Tibial artery (tissue), 4 donors: ENCODE measurements around the gene BCAN.

ENCODE experiments used
- DNase-seq, 2 donors: peaks; one replicate each; pipeline ENCODE4 v3.0.0-alpha.2; 2019
- H3K27ac ChIP-seq, 2 donors: fragments of 200-600 bp; sonication (generic) in 1 of 2; 1 replicate in 1 of 2; 2 replicates in 1 of 2; pipeline ENCODE4 v1.5.1; 2018 to 2019; ENCODE audit warnings: mild to moderate bottlenecking in 1 of 2
- H3K27me3 ChIP-seq, 2 donors: fragments of 200-600 bp; sonication (generic) in 1 of 2; one replicate each; pipeline versions ENCODE4 v1.5.1 to v1.6.0; 2016 to 2019
- H3K36me3 ChIP-seq, 3 donors: fragments of 200-600 bp; sonication (generic) in 2 of 3; one replicate each; pipeline ENCODE4 v1.5.1; 2016 to 2019; ENCODE audit warnings: mild to moderate bottlenecking in 2 of 3
- H3K4me1 ChIP-seq, 4 donors: fragments of 200-600 bp; sonication (generic) in 2 of 4; 1 replicate in 3 of 4; 2 replicates in 1 of 4; pipeline ENCODE4 v1.5.1; 2016 to 2019
- H3K4me3 ChIP-seq, 2 donors: fragments of 200-600 bp; sonication (generic) in 1 of 2; 1 replicate in 1 of 2; 2 replicates in 1 of 2; pipeline ENCODE4 v1.5.1; 2018 to 2019; ENCODE audit warnings: mild to moderate bottlenecking in 2 of 2
- H3K9me3 ChIP-seq, 3 donors: fragments of 200-600 bp; sonication (generic) in 1 of 3; one replicate each; pipeline ENCODE4 v1.5.1; 2016 to 2019
- CTCF ChIP-seq, 2 experiments: fragments of 200-600 bp in 1 of 2; fragments of 450-650 bp in 1 of 2; IDR thresholded peaks; one replicate each; pipeline ENCODE4 v1.5.1; 2017 to 2019; ENCODE audit warnings: antibody characterized with exemption in 2 of 2, mild to moderate bottlenecking in 1 of 2, moderate library complexity in 1 of 2
- intact Hi-C: fragments of 100-400 bp; cut with DNase I; formaldehyde crosslinking; loops from one replicate; pipeline ENCODE4 v1.15.0; 2023; ENCODE audit warnings: low total_unique reads

BCAN gene

GRCh38 chr1:156645666-156646065 lies 3.7 kb downstream of the BCAN start:
- H3K27ac ChIP-seq, result no peak overlapping the region
- intact Hi-C loops, result no loop called here
- no peak for DNase-seq
- TF ChIP-seq CTCF (IDR thresholded peaks at IDR 0.05), result no peak
- no peaks in the 10 kb centered on the region for H3K36me3 ChIP-seq
- H3K9me3 ChIP-seq, result no peaks in the 10 kb centered on the region
- peaks cover 0 to 19% (median 13%) of the 10 kb centered on the region in 4 donors for H3K4me1 ChIP-seq
- H3K4me3 ChIP-seq, result no peak overlapping the region
- peaks cover 3 to 95% of the 10 kb centered on the region in 2 donors for H3K27me3 ChIP-seq

DNA sequence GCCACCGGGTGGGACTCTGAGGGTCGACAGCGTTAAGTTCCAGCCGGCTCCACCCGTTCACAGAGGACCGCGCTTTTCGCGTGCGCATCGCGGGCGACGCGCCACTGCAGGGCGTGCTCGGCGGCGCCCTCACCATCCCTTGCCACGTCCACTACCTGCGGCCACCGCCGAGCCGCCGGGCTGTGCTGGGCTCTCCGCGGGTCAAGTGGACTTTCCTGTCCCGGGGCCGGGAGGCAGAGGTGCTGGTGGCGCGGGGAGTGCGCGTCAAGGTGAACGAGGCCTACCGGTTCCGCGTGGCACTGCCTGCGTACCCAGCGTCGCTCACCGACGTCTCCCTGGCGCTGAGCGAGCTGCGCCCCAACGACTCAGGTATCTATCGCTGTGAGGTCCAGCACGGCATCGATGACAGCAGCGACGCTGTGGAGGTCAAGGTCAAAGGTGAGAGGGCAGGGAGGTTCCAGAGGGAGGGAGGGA lies 4.9 kb downstream of the BCAN start:
- Histone ChIP-seq H3K4me3 (no peak overlapping the region), H3K36me3 (no peaks in the 10 kb centered on the region), H3K27ac (no peak overlapping the region), H3K4me1 (peaks cover 0 to 8% (median 7%) of the 10 kb centered on the region in 4 donors), H3K27me3 (peaks cover 1 to 95% of the 10 kb centered on the region in 2 donors), H3K9me3 (no peaks in the 10 kb centered on the region)
- intact Hi-C loops, result no loop called here
- TF ChIP-seq CTCF (IDR thresholded peaks at IDR 0.05), result no peak
- no peak for DNase-seq

DNA sequence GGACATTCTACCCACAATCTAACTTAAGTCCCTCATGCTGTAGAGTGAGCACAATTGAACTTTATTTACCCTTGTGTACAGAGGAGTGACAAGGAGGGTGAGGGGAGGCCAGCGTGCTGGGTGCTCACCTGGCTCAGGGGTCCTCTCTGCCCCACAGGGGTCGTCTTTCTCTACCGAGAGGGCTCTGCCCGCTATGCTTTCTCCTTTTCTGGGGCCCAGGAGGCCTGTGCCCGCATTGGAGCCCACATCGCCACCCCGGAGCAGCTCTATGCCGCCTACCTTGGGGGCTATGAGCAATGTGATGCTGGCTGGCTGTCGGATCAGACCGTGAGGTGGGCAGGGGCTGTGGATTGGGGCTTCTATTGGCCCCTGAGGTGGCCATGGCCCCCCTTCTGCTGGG lies 5.4 kb downstream of the BCAN start:
- no peaks in the 10 kb centered on the region for H3K36me3 ChIP-seq

DNA sequence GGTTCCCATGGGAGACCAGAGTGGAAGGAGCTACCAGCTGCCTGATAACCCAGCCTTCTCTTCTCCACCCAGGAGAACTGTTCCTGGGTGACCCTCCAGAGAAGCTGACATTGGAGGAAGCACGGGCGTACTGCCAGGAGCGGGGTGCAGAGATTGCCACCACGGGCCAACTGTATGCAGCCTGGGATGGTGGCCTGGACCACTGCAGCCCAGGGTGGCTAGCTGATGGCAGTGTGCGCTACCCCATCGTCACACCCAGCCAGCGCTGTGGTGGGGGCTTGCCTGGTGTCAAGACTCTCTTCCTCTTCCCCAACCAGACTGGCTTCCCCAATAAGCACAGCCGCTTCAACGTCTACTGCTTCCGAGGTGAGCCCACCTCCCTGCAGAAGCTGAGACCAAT lies 6.6 kb downstream of the BCAN start:
- Histone ChIP-seq H3K36me3 (no peaks in the 10 kb centered on the region), H3K27me3 (peaks cover 0 to 95% of the 10 kb centered on the region in 2 donors), H3K27ac (no peak overlapping the region), H3K4me3 (no peak overlapping the region), H3K4me1 (no peaks in the 10 kb centered on the region), H3K9me3 (no peaks in the 10 kb centered on the region)
- intact Hi-C loops, result no loop called here
- DNase-seq, result no peak
- TF ChIP-seq CTCF (IDR thresholded peaks at IDR 0.05), result no peak

More for the DNA sequence above, 5.4 kb downstream of the BCAN start:
- DNase-seq, result no peak
- intact Hi-C loops, result no loop called here
- no peak for TF ChIP-seq CTCF (IDR thresholded peaks at IDR 0.05)
- H3K4me1 ChIP-seq, result peaks cover 0 to 3% (median 1%) of the 10 kb centered on the region in 4 donors
- no peak overlapping the region for H3K4me3 ChIP-seq
- H3K27me3 ChIP-seq, result peaks cover 0 to 95% of the 10 kb centered on the region in 2 donors
- no peak overlapping the region for H3K27ac ChIP-seq
- no peaks in the 10 kb centered on the region for H3K9me3 ChIP-seq

- H3K27me3 ChIP-seq, result peaks cover 0 to 95% of the 10 kb centered on the region in 2 donors
- intact Hi-C loops, result no loop called here
- no peak overlapping the region for H3K4me3 ChIP-seq
- H3K27ac ChIP-seq, result no peak overlapping the region
- no peaks in the 10 kb centered on the region for H3K4me1 ChIP-seq
- H3K9me3 ChIP-seq, result no peaks in the 10 kb centered on the region
- DNase-seq, result no peak
- no peaks in the 10 kb centered on the region for H3K36me3 ChIP-seq
- no peak for TF ChIP-seq CTCF (IDR thresholded peaks at IDR 0.05)
Observed at GRCh38 chr1:156648951-156649350, 7.0 kb downstream of the BCAN start.
